ENCODE data around the gene SLC35G6.

The SLC35G6 gene

DNA sequence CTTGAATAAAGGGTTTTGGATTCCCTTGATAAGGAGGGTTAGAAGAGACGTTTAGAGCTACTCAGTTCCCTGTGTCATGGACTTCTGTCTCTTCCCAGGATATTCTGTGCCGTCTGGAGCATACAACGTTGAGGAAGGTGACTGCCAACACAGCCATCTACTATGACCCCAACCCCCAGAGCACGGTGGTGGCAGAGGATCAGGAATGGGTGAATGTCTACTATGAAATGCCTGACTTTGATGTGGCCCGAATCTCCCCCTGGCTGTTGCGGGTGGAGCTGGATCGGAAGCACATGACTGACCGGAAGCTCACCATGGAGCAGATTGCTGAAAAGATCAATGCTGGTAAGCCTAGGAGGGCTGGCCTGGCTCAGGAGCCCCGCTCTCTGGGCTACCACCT lies 27.6 kb downstream of the SLC35G6 start:
- DNase-seq, result no peak

DNA sequence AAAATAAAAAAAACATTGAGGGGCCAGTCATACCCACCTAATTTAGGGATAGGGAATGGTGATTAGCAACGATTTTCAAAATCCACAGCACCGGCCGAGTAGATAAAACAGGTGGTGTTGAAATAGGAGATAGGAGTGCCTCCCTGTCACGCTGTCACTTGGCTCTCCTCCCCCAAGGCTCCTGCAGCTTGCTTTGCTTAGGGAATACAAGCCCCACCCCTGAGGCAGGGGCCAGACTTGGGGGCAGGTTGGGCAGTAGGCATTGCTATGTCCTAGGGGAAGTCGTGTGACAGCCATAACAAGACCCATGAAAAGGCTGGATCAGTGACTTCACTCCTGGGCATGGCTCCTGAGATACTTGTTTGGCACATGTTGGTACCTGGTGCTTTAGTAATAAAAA lies 28.7 kb downstream of the SLC35G6 start:
- DNase-seq, result no peak

DNA sequence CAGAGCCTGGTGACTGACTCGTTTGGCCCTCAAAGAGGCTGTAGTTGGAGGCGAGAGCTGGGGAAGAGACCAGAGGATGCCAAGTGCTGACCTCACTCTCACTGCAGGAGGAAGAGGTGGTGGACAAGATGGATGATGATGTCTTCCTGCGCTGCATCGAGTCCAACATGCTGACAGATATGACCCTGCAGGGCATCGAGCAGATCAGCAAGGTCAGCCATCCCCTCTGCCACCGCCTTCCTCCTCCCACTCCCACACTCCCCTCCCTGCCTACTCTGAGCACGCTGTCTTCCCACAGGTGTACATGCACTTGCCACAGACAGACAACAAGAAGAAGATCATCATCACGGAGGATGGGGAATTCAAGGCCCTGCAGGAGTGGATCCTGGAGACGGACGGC lies 29.9 kb downstream of the SLC35G6 start:
- DNase-seq, result no peak

DNA sequence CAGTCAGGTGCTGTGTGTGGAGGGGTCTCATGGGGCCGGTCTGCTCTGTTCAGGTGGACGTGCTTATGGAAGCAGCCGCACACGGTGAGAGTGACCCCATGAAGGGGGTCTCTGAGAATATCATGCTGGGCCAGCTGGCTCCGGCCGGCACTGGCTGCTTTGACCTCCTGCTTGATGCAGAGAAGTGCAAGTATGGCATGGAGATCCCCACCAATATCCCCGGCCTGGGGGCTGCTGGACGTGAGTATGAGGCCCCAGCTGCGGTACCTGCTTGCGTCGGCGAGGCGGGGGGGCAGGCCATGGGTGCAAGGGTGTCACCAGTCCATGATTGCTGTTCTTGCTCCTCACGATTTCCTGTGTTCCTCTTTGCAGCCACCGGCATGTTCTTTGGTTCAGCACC lies 30.9 kb downstream of the SLC35G6 start:
- DNase-seq, result no peak

DNA sequence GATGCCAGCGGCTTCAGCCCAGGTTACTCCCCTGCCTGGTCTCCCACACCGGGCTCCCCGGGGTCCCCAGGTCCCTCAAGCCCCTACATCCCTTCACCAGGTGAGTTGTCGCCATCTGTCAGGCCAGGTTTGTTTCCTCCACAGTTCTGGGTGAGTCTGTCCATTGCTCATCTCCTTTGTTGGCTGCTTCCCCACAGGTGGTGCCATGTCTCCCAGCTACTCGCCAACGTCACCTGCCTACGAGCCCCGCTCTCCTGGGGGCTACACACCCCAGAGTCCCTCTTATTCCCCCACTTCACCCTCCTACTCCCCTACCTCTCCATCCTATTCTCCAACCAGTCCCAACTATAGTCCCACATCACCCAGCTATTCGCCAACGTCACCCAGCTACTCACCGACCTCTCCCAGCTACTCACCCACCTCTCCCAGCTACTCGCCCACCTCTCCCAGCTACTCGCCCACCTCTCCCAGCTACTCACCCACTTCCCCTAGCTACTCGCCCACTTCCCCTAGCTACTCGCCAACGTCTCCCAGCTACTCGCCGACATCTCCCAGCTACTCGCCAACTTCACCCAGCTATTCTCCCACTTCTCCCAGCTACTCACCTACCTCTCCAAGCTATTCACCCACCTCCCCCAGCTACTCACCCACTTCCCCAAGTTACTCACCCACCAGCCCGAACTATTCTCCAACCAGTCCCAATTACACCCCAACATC lies 31.7 kb downstream of the SLC35G6 start:
- DNase-seq, result no peak

DNA sequence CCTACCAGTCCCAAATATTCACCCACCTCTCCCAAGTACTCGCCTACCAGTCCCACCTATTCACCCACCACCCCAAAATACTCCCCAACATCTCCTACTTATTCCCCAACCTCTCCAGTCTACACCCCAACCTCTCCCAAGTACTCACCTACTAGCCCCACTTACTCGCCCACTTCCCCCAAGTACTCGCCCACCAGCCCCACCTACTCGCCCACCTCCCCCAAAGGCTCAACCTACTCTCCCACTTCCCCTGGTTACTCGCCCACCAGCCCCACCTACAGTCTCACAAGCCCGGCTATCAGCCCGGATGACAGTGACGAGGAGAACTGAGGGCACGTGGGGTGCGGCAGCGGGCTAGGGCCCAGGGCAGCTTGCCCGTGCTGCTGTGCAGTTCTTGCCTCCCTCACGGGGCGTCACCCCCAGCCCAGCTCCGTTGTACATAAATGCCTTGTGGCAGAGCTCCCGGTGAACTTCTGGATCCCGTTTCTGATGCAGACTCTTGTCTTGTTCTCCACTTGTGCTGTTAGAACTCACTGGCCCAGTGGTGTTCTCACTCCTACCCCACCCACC lies 32.7 kb downstream of the SLC35G6 start:
- no peak for DNase-seq

DNA sequence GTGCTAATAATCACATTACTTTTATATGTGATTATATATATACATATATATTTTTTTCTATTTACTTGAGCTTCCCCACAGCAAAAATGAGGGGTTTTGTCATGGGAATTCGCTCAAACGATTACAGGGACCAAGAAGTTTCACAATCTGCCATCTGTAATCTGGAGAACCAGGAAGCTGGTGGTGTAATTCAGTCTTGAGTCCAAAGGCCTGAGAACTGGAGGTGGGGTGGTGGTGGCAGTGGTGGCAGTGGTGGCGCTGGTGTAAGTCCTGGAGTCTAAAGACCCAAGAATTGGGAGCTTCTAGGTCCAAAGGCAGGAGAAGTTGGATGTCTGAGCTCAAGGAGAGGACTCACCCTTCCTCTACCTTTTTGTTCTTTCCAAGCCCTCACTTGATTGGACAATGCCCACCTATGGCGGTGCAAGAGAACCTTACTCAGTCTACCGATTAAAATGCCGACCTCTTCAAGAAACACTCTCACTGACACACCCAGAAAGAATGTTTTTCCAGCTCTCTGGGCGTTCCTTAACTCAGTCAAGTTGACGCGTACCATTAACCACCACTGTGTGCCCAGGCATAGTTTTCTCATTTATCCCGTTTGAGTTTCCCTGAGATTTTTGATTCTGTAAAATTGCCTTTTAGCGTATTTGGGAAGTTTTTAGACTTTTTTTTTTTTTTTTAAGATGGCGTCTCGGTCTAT lies 34.8 kb downstream of the SLC35G6 start:
- DNase-seq, result no peak

DNA sequence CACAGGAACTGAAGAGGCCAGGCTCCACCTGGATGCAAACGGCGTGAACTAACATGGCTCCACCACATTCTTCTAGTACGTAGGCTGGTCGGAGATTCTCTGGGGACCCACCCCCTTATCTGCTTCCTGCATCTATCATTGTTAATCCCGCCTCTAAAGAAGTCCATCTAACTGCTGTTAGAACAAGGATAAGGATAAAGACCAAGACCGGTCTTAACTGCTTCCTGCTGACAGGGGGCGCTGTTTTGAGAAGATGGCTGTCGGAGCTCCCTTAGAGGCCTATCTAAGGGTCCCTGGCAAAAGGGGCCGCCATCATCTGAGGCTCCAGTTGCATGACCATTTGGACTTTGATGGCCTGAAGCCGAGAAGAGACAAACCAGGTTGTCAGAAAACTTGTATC lies 41.8 kb downstream of the SLC35G6 start:
- peak; percentile 23 for DNase-seq

DNA sequence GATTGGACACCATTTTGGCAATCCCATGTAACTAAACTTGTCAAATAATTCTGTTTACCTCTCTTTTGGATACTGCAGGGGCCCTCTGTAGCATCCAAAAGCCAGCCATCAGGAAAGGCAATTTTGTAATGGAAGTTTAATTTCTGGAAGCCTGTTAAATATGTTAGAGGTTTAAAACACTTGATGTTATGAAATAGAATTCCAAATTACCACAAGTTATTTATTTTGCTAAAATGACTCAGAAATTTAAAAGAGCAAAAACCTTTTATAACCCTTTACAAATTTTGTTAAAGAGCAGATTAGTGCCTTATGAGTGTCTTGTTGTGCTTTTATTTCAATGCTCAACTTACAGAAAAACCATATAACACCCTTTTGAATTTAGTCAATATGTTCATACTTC lies 47.6 kb downstream of the SLC35G6 start:
- no peak for DNase-seq

DNA sequence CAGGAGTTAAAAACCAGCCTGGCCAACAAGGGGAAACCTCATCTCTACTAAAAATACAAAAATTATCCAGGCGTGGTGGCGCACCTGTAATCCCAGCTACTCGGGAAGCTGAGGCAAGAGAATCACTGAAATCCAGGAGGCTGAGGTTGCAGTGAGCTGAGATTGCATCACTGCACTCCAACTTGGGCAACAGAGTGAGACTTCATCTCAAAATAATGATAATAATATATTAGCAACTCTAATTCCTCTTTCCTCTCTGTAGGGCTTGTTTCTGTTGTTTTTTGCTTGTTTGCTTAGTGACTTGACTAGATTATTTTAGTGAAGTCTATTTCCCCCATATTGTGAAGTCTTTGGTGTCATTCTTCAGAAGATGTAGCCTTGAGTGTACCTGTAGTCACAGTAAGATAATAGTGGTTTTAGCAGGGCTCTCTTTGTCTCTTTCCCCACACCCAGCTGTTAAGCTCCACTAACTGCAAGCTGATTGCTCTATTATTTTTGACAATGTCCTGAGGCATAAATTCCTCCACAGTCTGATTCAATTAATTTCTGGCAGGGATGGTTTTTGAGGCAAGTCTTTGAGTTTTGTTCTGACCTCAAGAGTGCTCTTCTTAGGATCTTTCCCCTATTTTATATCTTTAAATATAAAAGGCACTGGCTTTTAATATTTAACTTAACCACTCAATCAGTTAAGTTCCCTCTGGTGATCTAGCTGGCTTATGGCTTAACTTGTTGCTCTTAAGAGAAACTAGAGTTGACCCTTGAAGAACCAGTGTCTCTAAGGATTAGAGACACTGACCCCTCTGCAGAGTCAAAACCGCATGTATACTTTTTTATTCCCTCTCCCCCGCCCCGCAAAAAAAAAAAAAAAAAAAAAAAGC lies 49.0 kb downstream of the SLC35G6 start:
- DNase-seq, result no peak

Data from activated T-cell treated with anti-CD3 and anti-CD28 coated beads for 4 hours (primary cell).